Sigmoid colon (tissue), 7 donors: ENCODE data around the gene RSPO3. TPM values are rescaled to one million over a fixed set of nuclear protein-coding genes. Genes with fewer than 3 reads are reported as not detected.

Experiments used
- DNase-seq: peaks from one replicate; pipeline ENCODE4 v3.0.0-alpha.2; 2019
- H3K27ac ChIP-seq, 4 donors: fragments of 200-600 bp; sonication (generic); one replicate each; pipeline ENCODE4 v1.5.1; 2016 to 2019; ENCODE audit warnings: mild to moderate bottlenecking in 1 of 4
- H3K27me3 ChIP-seq, 3 donors: fragments of 200-600 bp; sonication (generic); one replicate each; pipeline ENCODE4 v1.5.1; 2019; ENCODE audit warnings: mild to moderate bottlenecking in 1 of 3
- H3K36me3 ChIP-seq, 4 donors: fragments of 200-600 bp; sonication (generic); one replicate each; pipeline ENCODE4 v1.5.1; 2016 to 2019
- H3K4me1 ChIP-seq, 4 donors: fragments of 200-600 bp; sonication (generic); one replicate each; pipeline ENCODE4 v1.5.1; 2017 to 2019
- H3K4me3 ChIP-seq, 4 donors: fragments of 200-600 bp; sonication (generic); one replicate each; pipeline ENCODE4 v1.5.1; 2017 to 2019; ENCODE audit warnings: mild to moderate bottlenecking in 2 of 4, moderate library complexity in 1 of 4
- H3K9me3 ChIP-seq, 4 donors: fragments of 200-600 bp in 3 of 4; sonication (generic) in 3 of 4; one replicate each; pipeline versions ENCODE4 v1.5.1 to v1.6.1; 2013 to 2019
- CTCF ChIP-seq, 4 experiments: fragments of 450-650 bp in 3 of 4; fragments of 200-600 bp in 1 of 4; IDR thresholded peaks; one replicate each; pipeline ENCODE4 v1.5.1; 2016 to 2019; ENCODE audit warnings: antibody characterized with exemption in 4 of 4, mild to moderate bottlenecking in 3 of 4, moderate library complexity in 2 of 4
- EP300 ChIP-seq, 4 donors: sonication (generic); formaldehyde crosslinking; IDR thresholded peaks; one replicate each; pipeline ENCODE4 v1.6.1; 2017; ENCODE audit warnings: antibody characterized with exemption in 4 of 4
- POLR2A ChIP-seq, 2 donors: fragments of 450-650 bp; IDR thresholded peaks; one replicate each; pipeline ENCODE4 v1.6.1; 2016; ENCODE audit warnings: antibody characterized with exemption in 2 of 2, mild to moderate bottlenecking in 2 of 2, moderate library complexity in 2 of 2
- POLR2AphosphoS5 ChIP-seq, 4 donors: sonication (generic); formaldehyde crosslinking; IDR thresholded peaks; one replicate each; pipeline ENCODE4 v1.6.1; 2017; ENCODE audit warnings: antibody characterized with exemption in 4 of 4
- WGBS, 2 donors: extraction: QIAGEN DNeasy Blood & Tissue Kit; methylation state at CpG; one replicate each; pipeline ENCODE4 v1.1.7; 2013; 5-methylcytosine and 5-hydroxymethylcytosine counted together
- intact Hi-C: fragments of 100-400 bp; cut with DNase I; formaldehyde crosslinking; loops from one replicate; pipeline ENCODE4 v1.15.1; 2023
- polyA plus RNA-seq, 3 donors: library from polyadenylated mRNA; stranded (reverse); fragments of 200-250 nt; gene quantifications; one replicate each; pipeline ENCODE4 v1.2.3, GENCODE V29; 2013
- total RNA-seq, 4 donors: library from RNA; depleted of rRNA; stranded (reverse); fragments of >200 nt; gene quantifications; one replicate each; pipeline ENCODE4 v1.1.0, GENCODE V29; 2016
- donor health status: healthy with polysubstance abuse.
- donor health status: Bipolar disorder and iron deficiency.
- donor health status: healthy.

The RSPO3 gene
- total and polyA plus RNA-seq, 7 donors: 0.69 to 17.4 (median 10.8) TPM

GRCh38 chr6:127176146-127176545 lies 57.7 kb downstream of the RSPO3 start:
- Histone ChIP-seq H3K4me3 (no peak overlapping the region), H3K4me1 (no peaks in the 10 kb centered on the region), H3K27ac (no peak overlapping the region), H3K9me3 (no peaks in the 10 kb centered on the region), H3K27me3 (no peaks in the 10 kb centered on the region), H3K36me3 (no peaks in the 10 kb centered on the region)
- peak in 1 of 4 donors; percentile 37 for TF ChIP-seq POLR2AphosphoS5 (IDR thresholded peaks at IDR 0.05)
- TF ChIP-seq EP300 (IDR thresholded peaks at IDR 0.05): no peak
- TF ChIP-seq POLR2A (IDR thresholded peaks at IDR 0.05): no peak
- DNase-seq: no peak
- intact Hi-C loops: no loop called here
- 32 to 36% methylated on average over 1 of the region's 1 CpG for WGBS, 2 donors

- H3K27me3 ChIP-seq: no peaks in the 10 kb centered on the region
- peak in 1 of 4 donors; percentile 29 for TF ChIP-seq POLR2AphosphoS5 (IDR thresholded peaks at IDR 0.05)
- no peak for TF ChIP-seq POLR2A (IDR thresholded peaks at IDR 0.05)
- H3K4me1 ChIP-seq: no peaks in the 10 kb centered on the region
- peak overlapping the region in 2 of 4 donors; percentile 30 to 51 for H3K27ac ChIP-seq
- intact Hi-C loops: no loop called here
- H3K9me3 ChIP-seq: no peaks in the 10 kb centered on the region
- WGBS, 2 donors: 53 to 69% methylated on average over 4 of the region's 4 CpGs
- DNase-seq: no peak
- no peak overlapping the region for H3K4me3 ChIP-seq
- no peaks in the 10 kb centered on the region for H3K36me3 ChIP-seq
Observed at GRCh38 chr6:127177030-127177922, 58.8 kb downstream of the RSPO3 start.

- Histone ChIP-seq H3K9me3 (no peaks in the 10 kb centered on the region), H3K36me3 (no peaks in the 10 kb centered on the region), H3K4me1 (no peaks in the 10 kb centered on the region), H3K27me3 (no peaks in the 10 kb centered on the region), H3K27ac (no peak overlapping the region), H3K4me3 (no peak overlapping the region)
- intact Hi-C loops: no loop called here
- TF ChIP-seq CTCF (IDR thresholded peaks at IDR 0.05): no peak
- TF ChIP-seq POLR2A (IDR thresholded peaks at IDR 0.05): no peak
- no peak for TF ChIP-seq EP300 (IDR thresholded peaks at IDR 0.05)
- no peak for TF ChIP-seq POLR2AphosphoS5 (IDR thresholded peaks at IDR 0.05)
- 15 to 48% methylated on average over 1 of the region's 1 CpG for WGBS, 2 donors
- no peak for DNase-seq
Observed at GRCh38 chr6:127177923-127178231, 59.4 kb downstream of the RSPO3 start.

- H3K27me3 ChIP-seq: no peaks in the 10 kb centered on the region
- H3K4me1 ChIP-seq: no peaks in the 10 kb centered on the region
- WGBS, 2 donors: 89 to 93% methylated on average over 1 of the region's 1 CpG
- no peak for DNase-seq
- H3K4me3 ChIP-seq: no peak overlapping the region
- TF ChIP-seq POLR2A (IDR thresholded peaks at IDR 0.05) (no peak), EP300 (IDR thresholded peaks at IDR 0.05) (no peak), CTCF (IDR thresholded peaks at IDR 0.05) (no peak), POLR2AphosphoS5 (IDR thresholded peaks at IDR 0.05) (no peak)
- H3K36me3 ChIP-seq: no peaks in the 10 kb centered on the region
- no peak overlapping the region for H3K27ac ChIP-seq
- no peaks in the 10 kb centered on the region for H3K9me3 ChIP-seq
- intact Hi-C loops: no loop called here
Observed at GRCh38 chr6:127178746-127179145, 60.3 kb downstream of the RSPO3 start.

- no peak for DNase-seq
- Histone ChIP-seq H3K4me3 (no peak overlapping the region), H3K9me3 (no peaks in the 10 kb centered on the region), H3K36me3 (no peaks in the 10 kb centered on the region), H3K4me1 (no peaks in the 10 kb centered on the region), H3K27me3 (no peaks in the 10 kb centered on the region), H3K27ac (no peak overlapping the region)
- intact Hi-C loops: no loop called here
- TF ChIP-seq POLR2A (IDR thresholded peaks at IDR 0.05) (no peak), POLR2AphosphoS5 (IDR thresholded peaks at IDR 0.05) (no peak), CTCF (IDR thresholded peaks at IDR 0.05) (no peak), EP300 (IDR thresholded peaks at IDR 0.05) (no peak)
Observed at GRCh38 chr6:127180426-127180825, 62.0 kb downstream of the RSPO3 start.
